ENCODE data around the gene IQCF6. TPM values are rescaled to one million over a fixed set of nuclear protein-coding genes. Genes with fewer than 3 reads are reported as not detected.
"Not testable (repeated sequence)": the region's sequence is repeated elsewhere in the genome, so short reads cannot be mapped to it uniquely, and the experiment has no call there.

IQCF6 gene
- total RNA-seq, 2 donors from 2014 or later: not detected

DNA sequence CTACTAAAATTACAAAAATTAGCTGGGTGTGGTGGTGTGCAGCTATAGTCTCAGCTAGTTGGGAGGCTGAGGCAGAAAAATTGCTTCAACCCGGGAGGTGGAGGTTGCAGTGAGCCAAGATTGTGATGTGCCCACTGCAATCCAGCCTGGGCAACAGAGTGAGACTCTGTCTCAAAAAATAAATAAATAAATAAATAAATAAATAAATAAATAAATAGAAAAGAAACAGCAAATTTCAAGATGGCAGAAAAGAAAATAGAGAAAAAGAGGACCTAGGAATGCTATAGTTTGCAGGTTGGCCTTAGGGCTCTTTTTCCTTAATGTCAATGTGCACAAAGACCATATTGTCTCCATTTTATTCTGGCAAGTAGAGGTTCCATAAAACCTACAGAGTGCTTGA, 28.2 kb downstream of the IQCF6 start:
- ATAC-seq (no peak), DNase-seq (no peak)
- Mint-ChIP-seq H3K36me3 (ENCODE audit: low read depth) (no peaks in the 10 kb centered on the region), H3K4me3 (no peak overlapping the region), H3K27me3 (no peaks in the 10 kb centered on the region), H3K27ac (no peak overlapping the region), H3K4me1 (peaks cover 5% of the 10 kb centered on the region)
- no peaks in the 10 kb centered on the region for H3K9me3 ChIP-seq (ENCODE audit: control insufficient read depth, low read length, poor library complexity, severe bottlenecking)

DNA sequence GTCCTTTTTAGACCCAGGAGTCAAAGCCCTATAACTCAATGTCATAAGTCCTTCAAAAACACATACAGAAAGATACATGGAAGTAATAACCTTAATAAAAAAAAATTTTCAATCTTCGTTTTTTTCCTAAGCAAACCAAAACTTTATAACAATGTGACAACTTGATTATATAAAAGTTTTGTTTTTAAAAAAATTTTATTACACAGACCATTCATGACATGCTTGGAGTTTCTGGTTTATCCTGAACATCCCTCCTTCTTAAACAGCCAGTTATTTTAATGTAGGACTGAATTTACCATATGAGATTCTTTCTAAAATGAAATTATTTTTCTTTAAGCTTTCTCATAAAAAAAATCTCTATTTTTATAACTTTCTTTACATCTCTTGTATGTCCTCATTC, 30.7 kb downstream of the IQCF6 start:
- Mint-ChIP-seq H3K27me3 (peaks cover 5% of the 10 kb centered on the region), H3K27ac (no peak overlapping the region), H3K4me1 (peaks cover 5% of the 10 kb centered on the region), H3K4me3 (no peak overlapping the region), H3K36me3 (ENCODE audit: low read depth) (no peaks in the 10 kb centered on the region)
- no peaks in the 10 kb centered on the region for H3K9me3 ChIP-seq (ENCODE audit: control insufficient read depth, low read length, poor library complexity, severe bottlenecking)
- DNase-seq: no peak
- ATAC-seq: no peak

DNA sequence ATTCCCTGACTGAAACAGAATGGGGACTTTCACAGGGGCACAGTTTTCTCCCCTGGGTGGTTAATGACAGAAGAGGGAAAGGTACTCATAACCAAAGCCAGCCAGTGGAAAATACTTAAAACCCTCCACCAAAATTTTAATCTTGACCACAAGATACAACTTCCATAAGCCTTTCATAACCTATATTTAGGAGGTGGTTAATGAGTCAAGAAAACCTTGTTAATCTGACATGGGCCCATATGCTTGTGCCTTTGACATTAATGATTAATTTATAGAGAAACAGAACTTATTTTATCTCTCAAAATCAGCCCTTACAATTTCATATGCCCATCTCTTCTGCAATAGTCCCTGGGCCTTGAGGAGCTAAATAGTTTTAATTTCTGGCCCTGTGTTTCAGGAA, 31.2 kb downstream of the IQCF6 start:
- DNase-seq (no peak), ATAC-seq (no peak)
- no peak overlapping the region for H3K4me3 Mint-ChIP-seq
- H3K27ac Mint-ChIP-seq: no peak overlapping the region
- H3K27me3 Mint-ChIP-seq: peaks cover 9% of the 10 kb centered on the region
- H3K36me3 Mint-ChIP-seq (ENCODE audit: low read depth): no peaks in the 10 kb centered on the region
- H3K4me1 Mint-ChIP-seq: peaks cover 8% of the 10 kb centered on the region
- H3K9me3 ChIP-seq (ENCODE audit: control insufficient read depth, low read length, poor library complexity, severe bottlenecking): no peaks in the 10 kb centered on the region

DNA sequence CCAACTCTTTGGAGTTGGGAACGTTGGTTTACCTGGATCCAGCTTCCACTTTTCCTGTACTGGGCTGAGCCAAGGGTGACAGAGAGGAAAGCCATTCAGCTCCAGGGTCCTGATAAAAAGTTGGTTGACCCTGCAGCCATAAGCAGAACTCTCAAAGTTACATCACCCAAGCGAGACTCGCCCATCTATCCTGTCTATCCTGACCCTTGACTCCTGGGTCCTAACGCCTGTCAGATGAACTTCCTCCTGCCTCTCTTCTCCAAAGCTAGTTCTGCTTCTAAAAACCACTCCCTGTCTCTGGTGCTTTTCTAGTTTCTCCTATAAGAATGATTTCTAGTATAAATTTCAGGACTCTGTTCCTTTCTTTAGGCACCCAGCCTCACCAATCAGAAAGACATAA, 36.1 kb downstream of the IQCF6 start:
- H3K27ac Mint-ChIP-seq; DNase-seq; H3K4me1 Mint-ChIP-seq; H3K36me3 Mint-ChIP-seq (ENCODE audit: low read depth); H3K4me3 Mint-ChIP-seq; ATAC-seq; H3K9me3 ChIP-seq (ENCODE audit: control insufficient read depth, low read length, poor library complexity, severe bottlenecking): not testable (repeated sequence)
- peaks cover 25% of the 10 kb centered on the region for H3K27me3 Mint-ChIP-seq

DNA sequence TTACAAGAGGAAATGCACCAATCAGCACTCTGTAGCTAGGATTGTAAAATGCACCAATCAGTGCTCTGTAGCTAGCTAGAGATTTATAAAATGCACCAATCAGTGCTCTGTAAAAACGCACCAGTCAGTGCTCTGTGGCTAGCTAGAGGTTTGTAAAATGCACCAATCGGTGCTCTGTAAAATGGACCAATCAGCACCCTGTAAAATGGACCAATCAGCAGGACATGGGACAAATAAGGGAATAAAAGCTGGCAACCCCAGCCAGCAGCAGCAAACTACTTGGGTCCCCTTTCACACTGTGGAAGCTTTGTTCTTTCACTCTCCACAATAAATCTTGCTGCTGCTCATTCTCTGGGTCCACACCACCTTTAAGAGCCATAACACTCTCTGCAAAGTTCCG, 36.7 kb downstream of the IQCF6 start:
- H3K9me3 ChIP-seq (ENCODE audit: control insufficient read depth, low read length, poor library complexity, severe bottlenecking); H3K4me1 Mint-ChIP-seq; H3K27ac Mint-ChIP-seq; DNase-seq; ATAC-seq; H3K4me3 Mint-ChIP-seq; H3K36me3 Mint-ChIP-seq (ENCODE audit: low read depth): not testable (repeated sequence)
- H3K27me3 Mint-ChIP-seq: peaks cover 25% of the 10 kb centered on the region

DNA sequence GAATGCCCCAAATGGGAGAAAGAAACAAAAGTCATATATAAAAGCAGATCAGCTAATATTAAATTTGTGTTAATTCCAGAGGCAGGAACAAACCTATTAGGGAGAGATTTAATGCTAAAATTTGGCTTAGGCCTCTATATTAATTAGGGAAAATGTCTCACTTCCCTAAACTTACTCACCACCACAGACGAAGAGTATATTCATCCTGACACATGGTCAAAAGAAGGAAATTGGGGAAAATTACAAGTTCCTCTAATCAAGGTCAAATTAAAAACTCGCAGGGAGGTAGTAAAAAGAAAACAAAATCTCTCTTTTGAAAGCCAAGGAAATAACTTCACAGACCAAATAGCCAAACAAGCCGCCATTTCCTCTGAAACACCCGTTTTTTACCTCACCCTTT, 39.9 kb downstream of the IQCF6 start:
- no peaks in the 10 kb centered on the region for H3K9me3 ChIP-seq (ENCODE audit: control insufficient read depth, low read length, poor library complexity, severe bottlenecking)
- Mint-ChIP-seq H3K4me1 (peaks cover 8% of the 10 kb centered on the region), H3K27me3 (peaks cover 35% of the 10 kb centered on the region), H3K4me3 (no peak overlapping the region), H3K27ac (peak overlapping the region; percentile 29), H3K36me3 (ENCODE audit: low read depth) (peaks cover 8% of the 10 kb centered on the region)
- DNase-seq: no peak
- ATAC-seq: no peak

DNA sequence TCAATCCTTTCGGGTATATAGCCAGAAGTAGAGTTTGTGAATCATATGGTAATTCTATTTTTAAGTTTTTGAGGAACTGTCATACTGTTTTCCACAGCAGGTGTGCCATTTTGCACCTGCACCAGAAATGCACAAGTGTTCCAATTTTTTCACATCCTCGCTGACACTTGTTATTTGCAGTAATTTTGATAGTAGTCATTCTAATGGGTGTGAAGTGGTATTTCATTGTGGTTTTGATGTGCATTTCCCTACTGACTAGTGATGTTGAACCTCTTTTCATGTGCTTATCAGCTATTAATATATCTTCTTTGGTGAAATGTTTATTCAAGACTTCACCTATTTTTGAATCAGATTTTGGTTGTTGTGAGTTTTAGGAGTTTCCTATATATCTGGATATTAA, 43.1 kb downstream of the IQCF6 start:
- Mint-ChIP-seq H3K36me3 (ENCODE audit: low read depth) (peaks cover 11% of the 10 kb centered on the region), H3K27ac (no peak overlapping the region), H3K27me3 (peaks cover 27% of the 10 kb centered on the region), H3K4me3 (no peak overlapping the region), H3K4me1 (peaks cover 7% of the 10 kb centered on the region)
- no peaks in the 10 kb centered on the region for H3K9me3 ChIP-seq (ENCODE audit: control insufficient read depth, low read length, poor library complexity, severe bottlenecking)
- DNase-seq: no peak
- no peak for ATAC-seq

DNA sequence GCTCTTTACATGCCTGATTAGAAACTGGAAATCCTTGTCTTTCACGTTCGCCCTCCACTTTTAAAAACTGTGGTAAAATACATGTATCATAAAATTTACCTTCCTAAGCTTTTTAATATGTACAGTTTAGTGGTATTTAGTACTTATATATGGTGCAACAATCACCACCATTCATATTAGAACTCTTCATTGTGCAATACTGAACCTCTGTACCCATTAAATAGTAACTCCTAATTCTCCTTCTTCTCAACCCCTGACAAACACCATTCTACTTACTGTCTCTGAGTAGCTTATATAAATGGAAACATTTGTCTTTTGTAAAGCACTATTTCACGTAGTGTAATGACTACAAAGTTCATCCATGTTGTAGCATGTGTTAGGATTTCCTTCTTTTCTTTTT, 44.0 kb downstream of the IQCF6 start:
- H3K4me1 Mint-ChIP-seq: peaks cover 7% of the 10 kb centered on the region
- H3K9me3 ChIP-seq (ENCODE audit: control insufficient read depth, low read length, poor library complexity, severe bottlenecking): no peaks in the 10 kb centered on the region
- H3K27me3 Mint-ChIP-seq: peaks cover 27% of the 10 kb centered on the region
- ATAC-seq: no peak
- DNase-seq: no peak
- no peak overlapping the region for H3K27ac Mint-ChIP-seq
- H3K36me3 Mint-ChIP-seq (ENCODE audit: low read depth): peaks cover 11% of the 10 kb centered on the region
- H3K4me3 Mint-ChIP-seq: peak overlapping the region; percentile 19

DNA sequence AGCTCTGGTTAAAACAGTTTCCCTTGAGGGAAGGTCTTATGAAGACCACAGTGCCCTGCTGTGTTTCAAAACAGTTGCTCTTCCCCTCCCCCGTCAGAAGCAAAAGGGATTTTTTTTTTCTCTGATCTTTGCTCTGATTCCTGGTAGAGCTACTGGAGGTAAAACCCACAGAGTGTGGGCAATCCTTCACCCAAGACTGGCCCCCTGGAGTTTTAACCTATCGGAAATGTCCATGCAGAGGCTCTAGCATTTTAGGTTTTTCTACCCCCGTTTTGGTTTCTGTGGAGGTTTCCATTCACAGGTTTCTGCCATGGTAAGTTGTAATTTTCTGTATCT, 44.5 kb downstream of the IQCF6 start:
- Mint-ChIP-seq H3K27ac (no peak overlapping the region), H3K4me3 (no peak overlapping the region), H3K4me1 (peaks cover 7% of the 10 kb centered on the region), H3K36me3 (ENCODE audit: low read depth) (peaks cover 11% of the 10 kb centered on the region), H3K27me3 (peaks cover 26% of the 10 kb centered on the region)
- H3K9me3 ChIP-seq (ENCODE audit: control insufficient read depth, low read length, poor library complexity, severe bottlenecking): no peaks in the 10 kb centered on the region
- DNase-seq: no peak
- ATAC-seq: peak; percentile 33

DNA sequence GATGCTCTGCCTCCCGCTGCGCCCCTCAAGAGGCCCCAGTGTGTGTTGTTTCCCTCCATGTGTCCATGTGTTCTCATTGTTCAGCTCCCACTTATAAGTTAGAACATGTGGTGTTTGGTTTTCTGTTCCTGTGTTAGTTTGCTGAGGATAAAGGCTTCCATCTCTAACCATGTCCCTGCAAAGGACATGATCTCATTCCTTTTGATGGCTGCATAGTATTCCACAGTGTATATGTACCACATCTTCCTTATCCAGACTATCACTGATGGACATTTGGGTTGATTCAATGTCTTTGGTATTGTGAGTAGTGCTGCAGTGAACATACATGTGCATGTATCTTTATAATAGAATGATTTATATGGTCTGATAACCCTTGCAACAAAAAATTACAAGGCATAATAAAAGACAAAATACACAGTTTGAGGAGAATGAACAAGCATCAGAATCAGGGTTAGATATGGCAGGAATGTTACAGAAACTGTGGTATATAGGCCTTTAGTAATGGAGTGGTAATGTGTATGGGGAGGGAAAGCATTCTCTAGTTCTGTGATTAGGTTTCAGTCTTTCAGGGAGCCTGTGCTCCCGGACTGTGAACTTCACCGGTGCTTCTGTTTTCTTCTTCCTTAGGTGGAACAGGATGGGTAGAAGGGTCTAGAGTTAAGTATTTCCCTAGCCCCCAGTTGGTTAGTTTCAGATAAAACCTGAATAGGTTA, 45.0 kb downstream of the IQCF6 start:
- H3K4me3 Mint-ChIP-seq: no peak overlapping the region

DNA sequence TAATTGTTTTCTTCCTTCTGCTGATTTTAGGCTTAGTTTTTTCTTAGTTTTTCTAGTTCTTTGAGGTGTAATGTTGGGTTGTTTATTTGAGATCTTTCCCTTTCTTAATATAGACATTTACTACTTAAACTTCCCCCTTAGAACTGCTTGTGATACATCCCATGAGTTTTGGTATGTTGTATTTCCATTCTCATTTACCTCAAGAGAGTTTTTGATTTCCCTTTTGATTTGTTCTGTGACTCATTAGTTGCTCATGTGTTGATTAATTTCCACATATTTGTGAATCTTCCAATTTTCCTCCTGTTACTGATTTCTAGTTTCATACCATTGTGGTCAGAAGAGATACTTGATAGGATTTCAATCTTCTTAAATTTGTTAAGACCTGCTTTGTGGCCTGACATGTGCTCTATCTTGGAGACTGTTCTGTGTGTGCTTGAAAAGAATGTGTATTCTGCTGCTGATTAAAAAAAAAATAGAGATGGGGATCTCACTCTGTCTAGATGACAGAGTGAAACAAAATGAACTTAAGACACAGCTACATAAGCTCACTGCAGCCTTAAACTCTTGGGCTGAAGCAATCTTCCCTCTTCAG, 49.9 kb downstream of the IQCF6 start:
- no peak overlapping the region for H3K27ac Mint-ChIP-seq

More for the DNA sequence above, 45.0 kb downstream of the IQCF6 start:
- Mint-ChIP-seq H3K27ac (no peak overlapping the region), H3K27me3 (peaks cover 21% of the 10 kb centered on the region), H3K36me3 (ENCODE audit: low read depth) (peaks cover 12% of the 10 kb centered on the region), H3K4me1 (peaks cover 10% of the 10 kb centered on the region)
- ATAC-seq (no peak), DNase-seq (no peak)
- no peaks in the 10 kb centered on the region for H3K9me3 ChIP-seq (ENCODE audit: control insufficient read depth, low read length, poor library complexity, severe bottlenecking)

More for the DNA sequence above, 49.9 kb downstream of the IQCF6 start:
- DNase-seq (no peak), ATAC-seq (no peak)
- Mint-ChIP-seq H3K27me3 (no peaks in the 10 kb centered on the region), H3K36me3 (ENCODE audit: low read depth) (peaks cover 6% of the 10 kb centered on the region), H3K4me1 (peaks cover 7% of the 10 kb centered on the region), H3K4me3 (no peak overlapping the region)
- H3K9me3 ChIP-seq (ENCODE audit: control insufficient read depth, low read length, poor library complexity, severe bottlenecking): no peaks in the 10 kb centered on the region

Other genes starting within 250 kb of the IQCF6 start
- gene RAD54L2, start 240.5 kb downstream of the IQCF6 start, total RNA-seq: 10 to 100 TPM; 37.8 to 41.1 TPM
- 10 to 100 TPM; 35.5 to 36.5 TPM for gene TEX264, start 108.0 kb downstream of the IQCF6 start, total RNA-seq
- gene GRM2, start 72.2 kb downstream of the IQCF6 start, total RNA-seq: 1 to 10 TPM; 2.2 to 2.9 TPM
- not detected for gene IQCF2, start 82.4 kb upstream of the IQCF6 start, total RNA-seq
- not detected for gene IQCF5, start 96.4 kb upstream of the IQCF6 start, total RNA-seq
- not detected for gene IQCF1, start 124.1 kb upstream of the IQCF6 start, total RNA-seq
- gene RRP9, start 162.7 kb upstream of the IQCF6 start, total RNA-seq: 10 to 100 TPM in 1 of 2 donors, 1 to 10 TPM in 1; 9.5 to 10.9 TPM
- 10 to 100 TPM in 1 of 2 donors, 1 to 10 TPM in 1; 8.9 to 11.4 TPM for gene PARP3, start 163.1 kb upstream of the IQCF6 start, total RNA-seq
- not detected for gene GPR62, start 176.1 kb upstream of the IQCF6 start, total RNA-seq
- 10 to 100 TPM; 20.2 to 28.7 TPM for gene PCBP4, start 188.2 kb upstream of the IQCF6 start, total RNA-seq
- 10 to 100 TPM; 34.8 to 51.1 TPM for gene ABHD14B, start 194.8 kb upstream of the IQCF6 start, total RNA-seq
- gene ABHD14A, start 195.8 kb upstream of the IQCF6 start, total RNA-seq: 10 to 100 TPM; 13.9 to 14.6 TPM
- 1 to 10 TPM; 7.1 to 7.6 TPM for gene ACY1, start 204.3 kb upstream of the IQCF6 start, total RNA-seq
- 1,000 to 10,000 TPM; 1,359 to 1,493 TPM for gene RPL29, start 216.7 kb upstream of the IQCF6 start, total RNA-seq